Nephron progenitor cell (in vitro differentiated cells): ENCODE measurements around the gene FIGLA.

Source experiments
- DNase-seq: peaks from one replicate; pipeline ENCODE4 v3.0.0; 2021
- H3K27ac Mint-ChIP-seq: 2 replicates; pipeline ENCODE4 v1.8.0; 2021; ENCODE audit warnings: mild to moderate bottlenecking, moderate library complexity, mixed read lengths
- H3K27me3 Mint-ChIP-seq: 2 replicates; pipeline ENCODE4 v1.8.0; 2021; ENCODE audit warnings: mild to moderate bottlenecking, low read depth, mixed read lengths; ENCODE audit not compliant: poor library complexity
- H3K36me3 Mint-ChIP-seq: 2 replicates; pipeline ENCODE4 v1.8.0; 2021; ENCODE audit warnings: low read depth, mixed read lengths
- H3K4me1 Mint-ChIP-seq: 2 replicates; pipeline ENCODE4 v1.8.0; 2021; ENCODE audit warnings: mixed read lengths
- H3K4me3 Mint-ChIP-seq: 2 replicates; pipeline ENCODE4 v1.8.0; 2021; ENCODE audit warnings: mild to moderate bottlenecking, moderate library complexity, mixed read lengths
- H3K9me3 Mint-ChIP-seq: 2 replicates; pipeline ENCODE4 v1.8.0; 2021; ENCODE audit warnings: mild to moderate bottlenecking, moderate library complexity, mixed read lengths
- CTCF ChIP-seq: fragments of 200-600 bp; sonication (generic); IDR thresholded peaks from 2 replicates; pipeline ENCODE4 v1.5.0; 2021; ENCODE audit warnings: antibody characterized with exemption

Gene FIGLA

GRCh38 chr2:70757966-70758365, 32.5 kb downstream of the FIGLA start:
- Mint-ChIP-seq H3K9me3 (peaks cover 4% of the 10 kb centered on the region), H3K27me3 (peaks cover 6% of the 10 kb centered on the region)

GRCh38 chr2:70757360-70757759, 33.1 kb downstream of the FIGLA start:
- DNase-seq, result no peak
- peaks cover 4% of the 10 kb centered on the region for H3K9me3 Mint-ChIP-seq
- no peak overlapping the region for H3K27ac Mint-ChIP-seq
- H3K4me3 Mint-ChIP-seq, result no peak overlapping the region
- H3K27me3 Mint-ChIP-seq, result peaks cover 6% of the 10 kb centered on the region
- peaks cover 18% of the 10 kb centered on the region for H3K36me3 Mint-ChIP-seq
- no peak for TF ChIP-seq CTCF
- H3K4me1 Mint-ChIP-seq, result peaks cover 31% of the 10 kb centered on the region

More at GRCh38 chr2:70757966-70758365, 32.5 kb downstream of the FIGLA start:
- no peak for DNase-seq
- H3K27ac Mint-ChIP-seq, result no peak overlapping the region
- no peak overlapping the region for H3K4me3 Mint-ChIP-seq
- H3K36me3 Mint-ChIP-seq, result peaks cover 18% of the 10 kb centered on the region
- peaks cover 31% of the 10 kb centered on the region for H3K4me1 Mint-ChIP-seq
- TF ChIP-seq CTCF, result no peak

- TF ChIP-seq CTCF, result no peak
- H3K4me1 Mint-ChIP-seq, result peaks cover 31% of the 10 kb centered on the region
- no peak overlapping the region for H3K27ac Mint-ChIP-seq
- no peak for DNase-seq
- H3K27me3 Mint-ChIP-seq, result peaks cover 6% of the 10 kb centered on the region
- H3K9me3 Mint-ChIP-seq, result peaks cover 4% of the 10 kb centered on the region
- peaks cover 13% of the 10 kb centered on the region for H3K36me3 Mint-ChIP-seq
- H3K4me3 Mint-ChIP-seq, result no peak overlapping the region
Observed at GRCh38 chr2:70756128-70756527, 34.3 kb downstream of the FIGLA start.

GRCh38 chr2:70753902-70754301, 36.5 kb downstream of the FIGLA start:
- TF ChIP-seq CTCF, result no peak
- H3K27me3 Mint-ChIP-seq, result peaks cover 3% of the 10 kb centered on the region
- DNase-seq, result no peak
- peaks cover 4% of the 10 kb centered on the region for H3K9me3 Mint-ChIP-seq
- no peak overlapping the region for H3K4me3 Mint-ChIP-seq
- H3K36me3 Mint-ChIP-seq, result peaks cover 13% of the 10 kb centered on the region
- peaks cover 18% of the 10 kb centered on the region for H3K4me1 Mint-ChIP-seq
- H3K27ac Mint-ChIP-seq, result no peak overlapping the region

- no peak for TF ChIP-seq CTCF
- Mint-ChIP-seq H3K4me1 (peaks cover 12% of the 10 kb centered on the region), H3K4me3 (no peak overlapping the region)
Observed at GRCh38 chr2:70753031-70753430, 37.4 kb downstream of the FIGLA start.

GRCh38 chr2:70752396-70752795, 38.0 kb downstream of the FIGLA start:
- Mint-ChIP-seq H3K36me3 (peaks cover 10% of the 10 kb centered on the region), H3K9me3 (peaks cover 12% of the 10 kb centered on the region), H3K4me1 (peaks cover 12% of the 10 kb centered on the region), H3K27ac (no peak overlapping the region), H3K27me3 (peaks cover 4% of the 10 kb centered on the region), H3K4me3 (no peak overlapping the region)
- no peak for TF ChIP-seq CTCF
- no peak for DNase-seq

More at GRCh38 chr2:70753031-70753430, 37.4 kb downstream of the FIGLA start:
- Mint-ChIP-seq H3K27me3 (peaks cover 4% of the 10 kb centered on the region), H3K9me3 (peaks cover 8% of the 10 kb centered on the region), H3K36me3 (peaks cover 13% of the 10 kb centered on the region), H3K27ac (no peak overlapping the region)
- no peak for DNase-seq
